T-helper 1 cell treated with Interleukin-12 subunit alpha and Interleukin-12 subunit beta and Interleukin-4 antibody, amounts not matched to agents 30 μg/mL and 1 μg/mL, for 36 hours (primary cell): Measurements from ENCODE around the gene KLB.
"Not testable (repeated sequence)": the region's sequence is repeated elsewhere in the genome, so short reads cannot be mapped to it uniquely, and the experiment has no call there.

Experiments
- H3K27ac Mint-ChIP-seq: one replicate; pipeline ENCODE4 v1.8.0; 2021; ENCODE audit warnings: mild to moderate bottlenecking, mixed read lengths
- H3K27me3 Mint-ChIP-seq: one replicate; pipeline ENCODE4 v1.8.0; 2021; ENCODE audit warnings: low read depth, mixed read lengths
- H3K36me3 Mint-ChIP-seq: one replicate; pipeline ENCODE4 v1.8.0; 2021; ENCODE audit warnings: low read depth, mixed read lengths
- H3K4me1 Mint-ChIP-seq: one replicate; pipeline ENCODE4 v1.8.0; 2021; ENCODE audit warnings: low read depth, mixed read lengths
- H3K4me3 Mint-ChIP-seq: one replicate; pipeline ENCODE4 v1.8.0; 2021; ENCODE audit warnings: mild to moderate bottlenecking, moderate library complexity, mixed read lengths
- H3K9me3 Mint-ChIP-seq: one replicate; pipeline ENCODE4 v1.8.0; 2021; ENCODE audit warnings: mixed read lengths

The KLB gene

DNA sequence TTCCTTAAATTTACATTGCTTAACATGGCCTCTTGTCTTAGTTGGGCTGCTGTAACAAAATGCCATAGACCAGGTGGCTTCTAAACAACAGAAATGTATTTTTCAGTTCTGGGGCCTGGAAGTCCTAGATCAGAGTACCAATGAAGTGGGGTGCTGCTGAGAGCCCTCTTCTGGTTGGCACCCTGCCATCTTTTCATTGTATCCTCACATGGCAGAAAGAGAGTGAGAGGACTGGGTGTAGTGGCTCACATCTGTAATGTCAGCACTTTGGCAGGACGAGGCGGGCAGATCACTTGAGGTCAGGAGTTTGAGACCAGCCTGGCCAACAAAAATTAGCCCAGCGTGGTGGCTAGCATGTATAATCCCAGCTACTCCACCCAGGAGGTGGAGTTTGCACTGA lies 12.0 kb upstream of the KLB start:
- no peaks in the 10 kb centered on the region for H3K27me3 Mint-ChIP-seq
- no peaks in the 10 kb centered on the region for H3K9me3 Mint-ChIP-seq
- H3K36me3 Mint-ChIP-seq: no peaks in the 10 kb centered on the region

GRCh38 chr4:39401640-39402039 lies 5.1 kb upstream of the KLB start:
- H3K4me1 Mint-ChIP-seq, H3K27ac Mint-ChIP-seq, H3K36me3 Mint-ChIP-seq, H3K4me3 Mint-ChIP-seq, H3K27me3 Mint-ChIP-seq, H3K9me3 Mint-ChIP-seq: not testable (repeated sequence)

More for the DNA sequence above, 12.0 kb upstream of the KLB start:
- Mint-ChIP-seq H3K4me3 (no peak overlapping the region), H3K27ac (no peak overlapping the region), H3K4me1 (no peaks in the 10 kb centered on the region)

- H3K4me3 Mint-ChIP-seq: no peak overlapping the region
- no peaks in the 10 kb centered on the region for H3K9me3 Mint-ChIP-seq
- H3K36me3 Mint-ChIP-seq: no peaks in the 10 kb centered on the region
- no peaks in the 10 kb centered on the region for H3K4me1 Mint-ChIP-seq
- peaks cover 11% of the 10 kb centered on the region for H3K27me3 Mint-ChIP-seq
- no peak overlapping the region for H3K27ac Mint-ChIP-seq
These were observed 805 bp downstream of the KLB start for GRCh38 chr4:39407584-39407885.

- Mint-ChIP-seq H3K27ac (no peak overlapping the region), H3K4me1 (no peaks in the 10 kb centered on the region), H3K36me3 (no peaks in the 10 kb centered on the region), H3K4me3 (no peak overlapping the region), H3K27me3 (peaks cover 11% of the 10 kb centered on the region), H3K9me3 (no peaks in the 10 kb centered on the region)
These were observed 3.7 kb downstream of the KLB start for GRCh38 chr4:39410415-39410814.

- not testable (repeated sequence) for H3K27ac Mint-ChIP-seq, H3K4me1 Mint-ChIP-seq, H3K36me3 Mint-ChIP-seq, H3K4me3 Mint-ChIP-seq, H3K9me3 Mint-ChIP-seq
- peaks cover 11% of the 10 kb centered on the region for H3K27me3 Mint-ChIP-seq
These were observed 4.8 kb downstream of the KLB start for GRCh38 chr4:39411561-39411960.

- Mint-ChIP-seq H3K4me1 (no peaks in the 10 kb centered on the region), H3K27ac (no peak overlapping the region), H3K4me3 (no peak overlapping the region), H3K36me3 (no peaks in the 10 kb centered on the region), H3K27me3 (peaks cover 17% of the 10 kb centered on the region), H3K9me3 (no peaks in the 10 kb centered on the region)
These were observed 9.1 kb downstream of the KLB start for GRCh38 chr4:39415678-39416283.

DNA sequence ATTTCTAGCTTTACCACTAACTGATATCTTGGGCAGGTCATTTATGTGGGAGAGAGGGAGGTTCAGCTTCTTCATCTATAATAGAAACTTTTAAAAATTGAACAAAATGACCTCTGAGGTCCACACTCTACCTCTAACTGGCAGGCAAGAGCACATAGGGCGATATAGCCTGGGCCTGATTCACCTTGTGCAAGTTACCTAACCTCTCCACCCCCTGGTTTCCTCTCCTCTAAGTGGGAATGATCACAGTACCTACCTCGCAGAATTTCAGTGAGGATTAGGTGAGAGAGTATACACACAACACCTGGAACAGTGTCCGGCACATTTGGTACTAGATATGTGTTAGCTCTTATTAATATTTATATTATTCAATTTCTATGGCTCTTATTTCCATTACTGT lies 15.5 kb downstream of the KLB start:
- no peaks in the 10 kb centered on the region for H3K36me3 Mint-ChIP-seq
- H3K27ac Mint-ChIP-seq: no peak overlapping the region
- H3K4me3 Mint-ChIP-seq: no peak overlapping the region
- no peaks in the 10 kb centered on the region for H3K4me1 Mint-ChIP-seq
- peaks cover 12% of the 10 kb centered on the region for H3K27me3 Mint-ChIP-seq
- H3K9me3 Mint-ChIP-seq: no peaks in the 10 kb centered on the region

DNA sequence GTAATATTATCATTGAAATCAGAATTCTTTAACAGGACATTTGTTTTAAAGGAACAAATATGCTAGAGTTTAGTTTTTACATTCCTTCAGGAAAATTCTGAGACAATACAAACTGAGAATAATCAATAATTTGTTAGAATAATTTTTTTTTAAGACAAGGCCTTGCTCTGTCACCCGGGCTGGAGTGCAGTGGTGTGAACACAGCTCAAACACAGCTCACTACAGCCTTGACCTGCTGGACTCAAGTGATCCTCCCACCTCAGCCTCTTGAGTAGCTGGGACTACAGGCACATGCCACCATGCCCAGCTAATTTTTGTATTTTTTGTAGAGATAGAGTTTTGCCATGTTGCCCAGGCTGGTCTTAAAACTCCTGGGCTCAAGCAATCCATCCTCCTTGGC lies 18.6 kb downstream of the KLB start:
- H3K9me3 Mint-ChIP-seq, H3K36me3 Mint-ChIP-seq, H3K4me1 Mint-ChIP-seq, H3K4me3 Mint-ChIP-seq, H3K27ac Mint-ChIP-seq: not testable (repeated sequence)
- peaks cover 11% of the 10 kb centered on the region for H3K27me3 Mint-ChIP-seq

GRCh38 chr4:39426728-39427127 lies 20.0 kb downstream of the KLB start:
- no peak overlapping the region for H3K27ac Mint-ChIP-seq
- no peaks in the 10 kb centered on the region for H3K36me3 Mint-ChIP-seq
- no peaks in the 10 kb centered on the region for H3K9me3 Mint-ChIP-seq
- peaks cover 8% of the 10 kb centered on the region for H3K27me3 Mint-ChIP-seq
- H3K4me3 Mint-ChIP-seq: no peak overlapping the region
- H3K4me1 Mint-ChIP-seq: no peaks in the 10 kb centered on the region

- Mint-ChIP-seq H3K27me3 (peaks cover 8% of the 10 kb centered on the region), H3K27ac (no peak overlapping the region), H3K9me3 (no peaks in the 10 kb centered on the region), H3K4me3 (no peak overlapping the region), H3K36me3 (no peaks in the 10 kb centered on the region), H3K4me1 (no peaks in the 10 kb centered on the region)
These were observed 20.9 kb downstream of the KLB start for GRCh38 chr4:39427520-39428114.

DNA sequence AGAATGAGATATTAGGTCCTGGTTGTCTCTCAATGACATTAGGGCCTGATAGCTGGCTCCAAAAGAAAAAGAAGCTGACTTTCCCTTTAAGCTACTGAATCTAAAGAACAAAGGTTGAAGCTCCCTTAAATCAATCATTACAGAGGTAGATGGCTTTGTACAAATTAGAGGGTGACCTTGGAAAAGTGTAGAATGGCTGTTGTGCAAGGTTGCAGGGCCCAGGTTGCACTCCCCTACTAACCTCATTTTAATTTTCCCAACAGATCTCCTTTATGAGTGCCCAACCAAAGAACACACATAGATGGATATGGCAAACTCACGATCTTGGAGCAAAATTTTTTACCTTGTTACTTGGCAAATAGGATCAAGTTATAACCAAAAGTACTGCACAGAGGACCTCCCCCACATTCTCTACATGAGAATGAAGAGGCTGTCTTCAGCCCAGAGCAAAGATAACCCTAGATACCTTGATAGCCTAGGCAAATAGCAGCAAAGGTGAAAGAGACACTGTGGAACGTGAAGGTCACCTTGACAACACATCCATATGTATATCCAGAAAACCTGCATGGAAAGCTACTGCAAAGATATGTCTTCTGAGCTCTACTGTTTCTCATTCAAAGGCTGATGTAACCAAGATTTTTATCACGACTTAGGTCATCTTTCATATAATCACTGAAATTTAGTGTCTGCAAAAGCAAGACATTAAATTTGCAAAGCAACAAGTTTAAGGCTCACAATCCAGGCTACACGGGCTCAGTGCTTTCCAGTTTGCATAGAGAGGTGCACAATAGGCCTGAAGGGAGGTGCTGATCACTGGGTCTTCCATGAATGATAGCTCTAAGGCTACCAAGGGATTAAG lies 23.0 kb downstream of the KLB start:
- no peak overlapping the region for H3K4me3 Mint-ChIP-seq
- H3K9me3 Mint-ChIP-seq: no peaks in the 10 kb centered on the region
- H3K4me1 Mint-ChIP-seq: no peaks in the 10 kb centered on the region
- no peaks in the 10 kb centered on the region for H3K36me3 Mint-ChIP-seq
- H3K27ac Mint-ChIP-seq: no peak overlapping the region
- H3K27me3 Mint-ChIP-seq: peaks cover 8% of the 10 kb centered on the region

GRCh38 chr4:39433878-39434492 lies 27.3 kb downstream of the KLB start:
- H3K4me3 Mint-ChIP-seq: no peak overlapping the region
- H3K27me3 Mint-ChIP-seq: peaks cover 22% of the 10 kb centered on the region
- no peaks in the 10 kb centered on the region for H3K4me1 Mint-ChIP-seq
- no peaks in the 10 kb centered on the region for H3K36me3 Mint-ChIP-seq
- no peak overlapping the region for H3K27ac Mint-ChIP-seq
- no peaks in the 10 kb centered on the region for H3K9me3 Mint-ChIP-seq

DNA sequence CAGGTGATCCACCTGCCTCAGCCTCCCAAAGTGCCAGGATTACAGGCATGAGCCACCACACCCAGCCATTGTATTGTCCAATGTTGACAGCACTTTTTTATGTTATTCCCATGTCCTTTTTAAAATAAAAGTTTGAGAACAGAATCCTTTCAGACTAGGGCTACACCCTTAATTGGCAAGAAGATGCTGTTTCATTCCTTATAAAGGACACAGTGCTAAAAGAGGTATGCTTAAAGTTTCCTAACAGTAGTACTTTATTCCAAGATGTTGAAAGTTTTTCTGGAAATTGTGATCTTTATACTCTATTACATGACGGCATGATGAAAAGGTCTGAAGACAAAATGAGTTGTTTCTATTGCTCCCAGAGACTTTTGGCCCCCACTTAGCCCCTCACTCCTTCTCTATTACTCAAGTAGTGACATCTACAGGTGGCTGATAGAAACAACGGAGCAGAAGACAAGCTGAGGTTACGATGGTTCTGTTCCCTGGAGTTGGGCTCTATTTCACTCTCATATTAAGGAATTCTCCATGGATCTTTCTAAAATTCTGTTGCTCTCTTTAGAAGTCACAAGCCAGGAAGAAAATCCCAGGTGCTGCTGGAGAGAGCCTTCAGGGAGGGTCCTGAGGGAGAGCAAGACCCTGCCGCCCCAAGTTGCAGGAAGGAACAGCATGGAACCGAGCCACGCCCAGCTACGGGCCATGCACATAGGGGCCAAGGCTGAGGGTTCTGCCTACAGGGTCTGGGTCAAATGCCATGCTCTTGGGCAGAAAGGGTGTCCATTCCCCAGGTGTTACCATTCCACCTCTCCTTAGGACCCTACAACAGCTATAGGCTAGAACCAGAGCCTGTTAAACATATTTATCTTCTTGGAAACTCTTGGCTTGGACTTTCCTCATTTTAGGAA lies 29.2 kb downstream of the KLB start:
- no peaks in the 10 kb centered on the region for H3K9me3 Mint-ChIP-seq
- no peak overlapping the region for H3K4me3 Mint-ChIP-seq
- H3K27me3 Mint-ChIP-seq: peaks cover 18% of the 10 kb centered on the region
- H3K4me1 Mint-ChIP-seq: no peaks in the 10 kb centered on the region
- no peaks in the 10 kb centered on the region for H3K36me3 Mint-ChIP-seq
- H3K27ac Mint-ChIP-seq: no peak overlapping the region

GRCh38 chr4:39441593-39441992 lies 34.9 kb downstream of the KLB start:
- Mint-ChIP-seq H3K4me1 (no peaks in the 10 kb centered on the region), H3K27me3 (peaks cover 21% of the 10 kb centered on the region), H3K36me3 (peaks cover 2% of the 10 kb centered on the region), H3K4me3 (no peak overlapping the region), H3K27ac (no peak overlapping the region), H3K9me3 (no peaks in the 10 kb centered on the region)
